Peyer's patch (tissue), 4 donors: ENCODE measurements around the gene GNAZ. TPM values are rescaled to one million over a fixed set of nuclear protein-coding genes. Genes with fewer than 3 reads are reported as not detected.
A peak's percentile ranks its signal among the peaks of the same experiment; 100 is the strongest.
"Not testable (repeated sequence)": the region's sequence is repeated elsewhere in the genome, so short reads cannot be mapped to it uniquely, and the experiment has no call there.

Experiments
- DNase-seq, 3 donors: peaks; one replicate each; pipeline ENCODE4 v3.0.0-alpha.2; 2017 to 2019
- H3K27ac ChIP-seq, 4 donors: fragments of 200-600 bp; sonication (generic); one replicate each; pipeline ENCODE4 v1.5.1; 2016 to 2019
- H3K27me3 ChIP-seq, 2 donors: fragments of 200-600 bp; sonication (generic); one replicate each; pipeline ENCODE4 v1.5.1; 2019
- H3K36me3 ChIP-seq, 3 donors: fragments of 200-600 bp; sonication (generic); one replicate each; pipeline ENCODE4 v1.5.1; 2016 to 2019
- H3K4me1 ChIP-seq, 4 donors: fragments of 200-600 bp; sonication (generic); one replicate each; pipeline ENCODE4 v1.5.1; 2016 to 2019
- H3K4me3 ChIP-seq, 4 donors: fragments of 200-600 bp; sonication (generic); 1 replicate in 3 of 4; 2 replicates in 1 of 4; pipeline ENCODE4 v1.5.1; 2016 to 2019; ENCODE audit warnings: mild to moderate bottlenecking in 1 of 4
- H3K9me3 ChIP-seq, 4 donors: fragments of 200-600 bp; sonication (generic); one replicate each; pipeline ENCODE4 v1.5.1; 2016 to 2019; ENCODE audit warnings: mild to moderate bottlenecking in 1 of 4
- CTCF ChIP-seq, 6 experiments: fragments of 450-650 bp in 4 of 6; fragments of 200-600 bp in 2 of 6; sonication (generic) in 1 of 6; IDR thresholded peaks; one replicate each; pipeline ENCODE4 v1.5.1; 2017 to 2019; ENCODE audit warnings: antibody characterized with exemption in 6 of 6, mild to moderate bottlenecking in 3 of 6, moderate library complexity in 1 of 6
- POLR2A ChIP-seq, 2 donors: fragments of 450-650 bp; IDR thresholded peaks; one replicate each; pipeline ENCODE4 v1.5.1; 2017; ENCODE audit warnings: antibody characterized with exemption in 2 of 2, mild to moderate bottlenecking in 2 of 2, moderate library complexity in 2 of 2
- total RNA-seq, 4 donors: library from RNA; depleted of rRNA; stranded (reverse); fragments of >200 nt; gene quantifications; one replicate each; pipeline ENCODE4 v1.1.0, GENCODE V29; 2016

The GNAZ gene
- total RNA-seq, result 1 to 10 TPM in 2 of 4 donors, under 1 TPM in 2; 0.35 to 3.5 (median 1.9) TPM

DNA sequence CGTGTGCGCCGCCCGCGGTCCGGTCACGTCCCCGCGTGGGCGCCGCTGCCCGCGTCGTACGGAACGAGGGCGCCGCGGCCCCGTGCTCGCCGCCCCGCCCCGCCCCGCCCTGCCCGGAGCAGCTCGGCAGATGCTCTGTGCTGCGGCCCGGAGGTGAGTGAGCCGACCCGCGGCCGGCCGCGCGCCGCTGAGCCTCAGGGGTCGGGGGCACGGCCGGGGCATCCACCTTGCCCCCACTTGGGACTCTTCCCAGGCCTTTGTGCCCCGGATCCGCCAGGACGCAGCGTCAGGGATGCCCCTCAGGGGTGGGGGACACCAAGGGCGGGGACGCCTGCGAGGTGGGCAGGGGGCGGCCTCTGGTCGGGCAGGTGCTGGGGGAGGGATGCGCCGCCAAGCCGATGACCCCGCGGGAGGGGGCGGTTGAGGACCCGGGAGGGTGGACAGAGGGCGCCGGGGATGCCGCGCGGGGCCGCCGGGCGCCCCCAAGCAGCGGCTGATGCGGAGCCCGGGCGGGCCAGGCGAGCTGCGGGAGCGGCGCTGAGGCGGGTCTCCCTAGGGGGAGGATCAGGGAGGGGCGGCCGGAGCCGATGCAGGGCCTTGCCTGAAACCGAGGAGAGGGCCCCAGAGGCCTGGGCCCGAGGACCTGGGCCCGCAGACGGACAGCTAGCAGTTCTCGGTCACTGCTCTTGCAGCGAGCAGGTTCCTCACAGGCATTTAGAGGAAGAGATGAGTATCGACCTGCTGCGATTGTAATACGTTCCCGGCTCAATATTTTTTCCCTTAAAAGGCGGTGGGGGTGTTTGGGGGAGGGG lies at the start of gene GNAZ:
TSS of gene GNAZ (plus strand) at position 102 of the 812 bp plus-strand sequence. CDS start 25,177 bp downstream, outside the sequence.
- Histone ChIP-seq H3K27me3 (no peaks in the 10 kb centered on the region), H3K4me1 (peaks cover 4 to 16% (median 6%) of the 10 kb centered on the region in 4 donors), H3K4me3 (peak within 1 kb of the TSS; percentile 41 to 78 (median 67)), H3K36me3 (no peaks in the 10 kb centered on the region), H3K27ac (peak within 1 kb of the TSS in 2 of 4 donors; percentile 58 to 63), H3K9me3 (no peaks in the 10 kb centered on the region)
- TF ChIP-seq POLR2A (IDR thresholded peaks at IDR 0.05) (no peak), CTCF (IDR thresholded peaks at IDR 0.05) (no peak)
- DNase-seq, result peak in 2 of 3 donors; percentile 53 to 56

GRCh38 chr22:23020659-23021293 lies 49.5 kb upstream of the GNAZ start:
- TF ChIP-seq POLR2A (IDR thresholded peaks at IDR 0.05) (no peak), CTCF (IDR thresholded peaks at IDR 0.05) (no peak)
- DNase-seq, result no peak

GRCh38 chr22:23021660-23022353 lies 48.5 kb upstream of the GNAZ start:
- H3K4me1 ChIP-seq, DNase-seq, H3K9me3 ChIP-seq, H3K27ac ChIP-seq, H3K4me3 ChIP-seq, H3K27me3 ChIP-seq, H3K36me3 ChIP-seq: not testable (repeated sequence)

More at GRCh38 chr22:23020659-23021293, 49.5 kb upstream of the GNAZ start:
- no peak overlapping the region for H3K4me3 ChIP-seq
- no peaks in the 10 kb centered on the region for H3K27me3 ChIP-seq
- no peaks in the 10 kb centered on the region for H3K9me3 ChIP-seq
- no peaks in the 10 kb centered on the region for H3K4me1 ChIP-seq
- no peak overlapping the region for H3K27ac ChIP-seq
- no peaks in the 10 kb centered on the region for H3K36me3 ChIP-seq

DNA sequence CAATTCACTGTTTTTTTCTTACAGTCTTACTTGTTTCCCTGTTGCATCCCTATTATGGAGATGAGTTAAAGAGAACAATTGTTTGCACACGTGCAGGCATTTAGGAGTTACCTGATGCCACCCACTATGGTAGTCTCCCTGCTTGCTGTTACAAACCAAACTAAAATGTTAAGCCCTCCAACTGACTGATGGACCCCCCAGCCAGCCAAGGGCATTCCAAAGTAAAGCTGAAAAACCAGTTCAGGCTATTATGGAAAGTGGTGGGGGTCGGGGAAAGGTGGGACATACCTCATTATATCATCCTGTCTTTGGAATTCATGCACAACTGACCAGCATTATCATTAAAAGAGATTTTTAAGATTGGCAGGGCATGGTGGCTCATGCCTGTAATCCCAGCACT lies 47.0 kb upstream of the GNAZ start:
- no peak overlapping the region for H3K27ac ChIP-seq

DNA sequence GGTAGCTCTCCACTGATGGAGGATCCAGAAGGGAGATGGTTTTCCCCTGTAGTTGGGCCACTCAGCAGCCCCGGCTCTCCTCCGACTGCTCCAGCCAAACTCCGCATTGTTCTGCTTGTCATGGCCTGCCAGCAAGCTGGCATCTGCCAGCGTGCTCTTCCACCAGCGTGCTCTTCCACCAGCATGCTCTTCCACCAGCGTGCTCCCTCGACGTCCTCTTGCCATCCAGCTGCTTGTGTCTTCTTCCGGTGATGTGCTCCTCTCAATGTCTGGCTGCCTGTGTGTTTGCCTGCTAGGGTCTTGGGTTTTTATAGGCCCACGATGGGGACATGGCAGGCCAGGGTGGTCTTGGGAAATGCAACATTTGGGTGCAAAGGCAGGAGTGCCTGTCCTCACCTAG lies 43.5 kb upstream of the GNAZ start:
- TF ChIP-seq CTCF (IDR thresholded peaks at IDR 0.05) (no peak), POLR2A (IDR thresholded peaks at IDR 0.05) (no peak)

More for the DNA sequence above, 47.0 kb upstream of the GNAZ start:
- H3K36me3 ChIP-seq, result no peaks in the 10 kb centered on the region
- H3K4me1 ChIP-seq, result no peaks in the 10 kb centered on the region
- no peak for DNase-seq
- no peaks in the 10 kb centered on the region for H3K9me3 ChIP-seq
- TF ChIP-seq POLR2A (IDR thresholded peaks at IDR 0.05) (no peak), CTCF (IDR thresholded peaks at IDR 0.05) (no peak)
- no peaks in the 10 kb centered on the region for H3K27me3 ChIP-seq
- no peak overlapping the region for H3K4me3 ChIP-seq

GRCh38 chr22:23027849-23028248 lies 42.5 kb upstream of the GNAZ start:
- H3K4me1 ChIP-seq, H3K4me3 ChIP-seq, DNase-seq: not testable (repeated sequence)

More for the DNA sequence above, 43.5 kb upstream of the GNAZ start:
- H3K27ac ChIP-seq, result no peak overlapping the region
- no peaks in the 10 kb centered on the region for H3K9me3 ChIP-seq
- H3K36me3 ChIP-seq, result no peaks in the 10 kb centered on the region
- H3K27me3 ChIP-seq, result no peaks in the 10 kb centered on the region
- no peak for DNase-seq
- H3K4me1 ChIP-seq, result no peaks in the 10 kb centered on the region
- H3K4me3 ChIP-seq, result no peak overlapping the region

More at GRCh38 chr22:23027849-23028248, 42.5 kb upstream of the GNAZ start:
- H3K27ac ChIP-seq, H3K27me3 ChIP-seq, H3K9me3 ChIP-seq, H3K36me3 ChIP-seq: not testable (repeated sequence)
